SK-N-SH (cell line): ENCODE results near the gene SRRT. TPM values are rescaled to one million over a fixed set of nuclear protein-coding genes. Genes with fewer than 3 reads are reported as not detected.
"Not testable (repeated sequence)": the region's sequence is repeated elsewhere in the genome, so short reads cannot be mapped to it uniquely, and the experiment has no call there.

Source experiments
- CTCF ChIA-PET: fragments of 300-600, 350-600 bp; formaldehyde crosslinking; extraction: SDS; loops from one replicate; lab custom pipeline; 2021; lab: Yijun Ruan, JAX
- POLR2A ChIA-PET: fragments of 350-600 bp; sonication (Branson Sonifier 250); formaldehyde crosslinking; extraction: SDS; loops from one replicate; lab custom pipeline; 2020; ENCODE audit warnings: antibody characterized with exemption, inconsistent platforms; lab: Yijun Ruan, JAX
- DNase-seq: peaks from one replicate; pipeline ENCODE4 v3.0.0; 2012
- H2AFZ ChIP-seq: fragments of 200-600 bp; sonication (generic); 2 replicates; pipeline ENCODE4 v1.8.1; 2016; ENCODE audit warnings: antibody characterized with exemption, mild to moderate bottlenecking, low read depth
- H3F3A ChIP-seq: fragments of 200-600 bp; sonication (generic); replicated peaks from 2 replicates; pipeline ENCODE3; 2016; ENCODE audit warnings: antibody characterized with exemption, mild to moderate bottlenecking; ENCODE audit not compliant: insufficient read depth
- H3K27ac ChIP-seq, 2 experiments: fragments of 200-500 bp in 1 of 2; fragments of 200-600 bp in 1 of 2; sonication (Bioruptor generic) in 1 of 2; sonication (generic), shearing (Covaris generic) in 1 of 2; 2 replicates each; pipeline versions ENCODE4 v1.5.1 to v1.6.1; 2014 to 2016; ENCODE audit warnings: low read depth in 2 of 2, inconsistent platforms in 1 of 2, low read length in 1 of 2, mild to moderate bottlenecking in 1 of 2, mixed read lengths in 1 of 2
- H3K27me3 ChIP-seq: fragments of 200-600 bp; sonication (generic), shearing (Covaris generic); 2 replicates; pipeline ENCODE4 v1.6.1; 2016; ENCODE audit warnings: mixed run types; ENCODE audit not compliant: insufficient read depth
- H3K36me3 ChIP-seq, 2 experiments: fragments of 200-500 bp in 1 of 2; fragments of 200-600 bp in 1 of 2; sonication (Bioruptor generic) in 1 of 2; sonication (generic) in 1 of 2; replicated peaks in 1 of 2; 2 replicates each; pipeline versions ENCODE3 to v1.5.1; 2014 to 2016; ENCODE audit warnings: low read length in 1 of 2, mild to moderate bottlenecking in 1 of 2; ENCODE audit not compliant: insufficient read depth in 2 of 2, control insufficient read depth in 1 of 2
- H3K4me1 ChIP-seq, 2 experiments: fragments of 200-500 bp in 1 of 2; fragments of 200-600 bp in 1 of 2; sonication (Bioruptor generic) in 1 of 2; sonication (generic), shearing (Covaris generic) in 1 of 2; 2 replicates each; pipeline versions ENCODE4 v1.5.1 to v1.6.1; 2014 to 2016; ENCODE audit warnings: low read depth in 1 of 2, low read length in 1 of 2, mixed run types in 1 of 2; ENCODE audit not compliant: insufficient read depth in 2 of 2, control insufficient read depth in 1 of 2
- H3K4me2 ChIP-seq: fragments of 200-600 bp; sonication (generic), shearing (Covaris generic); 2 replicates; pipeline ENCODE4 v1.6.1; 2017; ENCODE audit warnings: mixed run types
- H3K4me3 ChIP-seq, 2 experiments: fragments of 200-500 bp in 1 of 2; fragments of 200-600 bp in 1 of 2; sonication (Bioruptor generic) in 1 of 2; sonication (generic), shearing (Covaris generic) in 1 of 2; 2 replicates each; pipeline versions ENCODE4 v1.5.1 to v1.8.1; 2014 to 2016; ENCODE audit warnings: low read depth in 2 of 2, inconsistent platforms in 1 of 2, low read length in 1 of 2, mild to moderate bottlenecking in 1 of 2, mixed read lengths in 1 of 2, moderate library complexity in 1 of 2
- H3K79me2 ChIP-seq: fragments of 200-600 bp; sonication (generic); 2 replicates; pipeline ENCODE4 v1.8.1; 2017; ENCODE audit warnings: mild to moderate bottlenecking; ENCODE audit not compliant: insufficient read depth
- H3K9ac ChIP-seq: fragments of 200-600 bp; sonication (generic); 2 replicates; pipeline ENCODE4 v1.6.1; 2017; ENCODE audit warnings: mixed run types
- H3K9me2 ChIP-seq: fragments of 200-600 bp; sonication (generic); 2 replicates; pipeline ENCODE4 v1.6.1; 2017; ENCODE audit warnings: mixed run types
- H3K9me3 ChIP-seq: fragments of 200-600 bp; sonication (generic); 2 replicates; pipeline ENCODE4 v1.6.1; 2017; ENCODE audit warnings: mixed run types, mild to moderate bottlenecking, moderate library complexity
- H4K20me1 ChIP-seq: fragments of 200-600 bp; sonication (generic); 2 replicates; pipeline ENCODE4 v1.6.1; 2017; ENCODE audit warnings: mild to moderate bottlenecking, mixed run types; ENCODE audit not compliant: insufficient read depth
- CHD2 ChIP-seq: fragments of 150-350 bp; IDR thresholded peaks from 2 replicates; pipeline ENCODE4 v1.6.1; 2018; ENCODE audit warnings: low read length; ENCODE audit not compliant: partially characterized antibody
- ELF1 ChIP-seq: IDR thresholded peaks from 2 replicates; pipeline ENCODE4 v1.4.0; 2012
- EZH2phosphoT487 ChIP-seq: fragments of 200-600 bp; sonication (generic); IDR thresholded peaks from 2 replicates; pipeline ENCODE4 v1.6.1; 2017; ENCODE audit warnings: low read depth, mixed run types, mild to moderate bottlenecking, antibody characterized with exemption, moderate library complexity, borderline replicate concordance
- FOSL2 ChIP-seq: IDR thresholded peaks from 2 replicates; pipeline ENCODE4 v1.4.0; 2012; ENCODE audit warnings: low read depth, mild to moderate bottlenecking, moderate library complexity, borderline replicate concordance
- FOXJ3 ChIP-seq: sonication (generic); formaldehyde crosslinking; IDR thresholded peaks from 2 replicates; pipeline ENCODE4 v1.5.1; 2020; ENCODE audit warnings: mild to moderate bottlenecking, missing genetic modification reagents
- JUND ChIP-seq: IDR thresholded peaks from 2 replicates; pipeline ENCODE4 v1.4.0; 2012
- MEF2A ChIP-seq: IDR thresholded peaks from 2 replicates; pipeline ENCODE4 v1.4.0; 2012; ENCODE audit warnings: low read depth, borderline replicate concordance
- MXI1 ChIP-seq: IDR thresholded peaks from 2 replicates; pipeline ENCODE4 v1.6.1; 2012; ENCODE audit warnings: mild to moderate bottlenecking, low read depth, low read length, improper control_type of control experiment
- NRF1 ChIP-seq: IDR thresholded peaks from 2 replicates; pipeline ENCODE4 v1.6.1; 2012; ENCODE audit warnings: low read depth, mild to moderate bottlenecking, low read length
- PBX3 ChIP-seq: IDR thresholded peaks from 2 replicates; pipeline ENCODE4; 2012
- RAD21 ChIP-seq: IDR thresholded peaks from 2 replicates; pipeline ENCODE4 v1.6.1; 2012; ENCODE audit warnings: mild to moderate bottlenecking, low read length
- RXRA ChIP-seq: IDR thresholded peaks from 2 replicates; pipeline ENCODE4 v1.4.0; 2012; ENCODE audit warnings: low read depth, mild to moderate bottlenecking, borderline replicate concordance
- SMC3 ChIP-seq: IDR thresholded peaks from 2 replicates; pipeline ENCODE4 v1.6.1; 2012; ENCODE audit warnings: low read depth, low read length, improper control_type of control experiment
- YY1 ChIP-seq: IDR thresholded peaks from 2 replicates; pipeline ENCODE4 v1.4.0; 2012; ENCODE audit warnings: low read depth, mild to moderate bottlenecking
- ZBTB33 ChIP-seq: IDR thresholded peaks from 2 replicates; pipeline ENCODE4 v1.4.0; 2012; ENCODE audit warnings: low read depth, borderline replicate concordance
- WGBS: methylation state at CpG from one replicate; pipeline ENCODE4 v1.1.6; 2017; ENCODE audit warnings: low lambda C conversion rate; 5-methylcytosine and 5-hydroxymethylcytosine counted together
- polyA plus RNA-seq, 3 experiments: library from polyadenylated mRNA; depleted of rRNA; stranded (reverse); fragments of >200 nt; gene quantifications; 2 replicates each; pipeline ENCODE4 v1.2.3, GENCODE V29; 2012
- TF ChIP-seq, protein P1 (sequence below): fragments of 200-600 bp; sonication (generic); IDR thresholded peaks from 2 replicates; pipeline ENCODE4 v1.6.1; 2017; ENCODE audit warnings: antibody characterized with exemption, mild to moderate bottlenecking, moderate library complexity

Gene SRRT
- polyA plus RNA-seq, 1 of the 3 experiments (the other 2 are of a cell fraction): 92.7 TPM

- Histone ChIP-seq H3K9ac (no peak overlapping the region), H3K4me2 (no peak overlapping the region), H3F3A (no peaks in the 10 kb centered on the region), H2AFZ (no peak overlapping the region), H3K79me2 (no peaks in the 10 kb centered on the region), H3K9me3 (no peaks in the 10 kb centered on the region), H3K4me3 (no peak overlapping the region), H3K27me3 (peaks cover 30% of the 10 kb centered on the region; the same call in 1 of the 2 replicates), H3K4me1 (no peaks in the 10 kb centered on the region), H3K36me3 (no peaks in the 10 kb centered on the region), H3K9me2 (no peaks in the 10 kb centered on the region), H3K27ac (no peak overlapping the region), H4K20me1 (no peaks in the 10 kb centered on the region)
- TF ChIP-seq SMC3 (no peak), RXRA (no peak), JUND (no peak), FOSL2 (no peak), NRF1 (no peak)
- ChIA-PET CTCF (interaction anchor here (0.8 to 2.3 kb wide), 2 partner anchors 20 to 156 kb away, joined by 3 to 5 read pairs; no protein-coding TSS in a partner anchor), POLR2A (no interaction called here)
- DNase-seq: no peak
These were observed 46.1 kb downstream of the SRRT start for GRCh38 chr7:100921039-100921438.

GRCh38 chr7:100923616-100924015 lies 48.7 kb downstream of the SRRT start:
- peaks cover 36% of the 10 kb centered on the region; the same call in 1 of the 2 replicates for H3K27me3 ChIP-seq
- DNase-seq, H3K9ac ChIP-seq, H3K9me2 ChIP-seq, H3K9me3 ChIP-seq, H3K79me2 ChIP-seq, H2AFZ ChIP-seq, H3K4me2 ChIP-seq, POLR2A ChIA-PET, H4K20me1 ChIP-seq, H3K36me3 ChIP-seq, CTCF ChIA-PET, H3F3A ChIP-seq, H3K4me3 ChIP-seq, H3K27ac ChIP-seq, H3K4me1 ChIP-seq: not testable (repeated sequence)
- 7% methylated on average over 4 of the region's 4 CpGs for WGBS

DNA sequence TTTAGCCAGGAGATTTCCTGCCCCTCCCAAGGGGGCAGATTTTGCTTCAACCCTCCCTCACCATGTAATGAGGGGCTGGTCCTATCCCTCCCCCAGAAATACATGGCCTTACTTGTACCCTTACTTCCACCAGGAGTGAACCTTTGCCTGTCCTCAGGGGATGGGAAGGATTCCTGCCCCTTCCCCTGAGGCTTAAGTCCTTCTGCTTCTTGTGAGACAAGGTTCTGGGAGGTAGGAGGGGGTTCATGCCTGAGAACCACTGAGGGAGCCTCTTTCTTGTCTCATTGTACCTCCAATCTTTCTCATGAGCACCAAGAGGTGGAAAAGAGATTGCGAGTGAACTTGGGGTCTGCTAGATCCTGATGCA lies 54.9 kb downstream of the SRRT start:
- H4K20me1 ChIP-seq: no peaks in the 10 kb centered on the region
- no peak overlapping the region for H3K4me3 ChIP-seq
- H2AFZ ChIP-seq: no peak overlapping the region
- ChIA-PET CTCF (interaction anchor here (1.4 to 1.8 kb wide), 2 partner anchors 35 to 129 kb away, joined by 5 to 6 read pairs; partner anchors contain the start of gene ACHE), POLR2A (interaction anchor here (0.6 kb wide), 1 partner anchor 736 kb away, joined by 4 read pairs; no protein-coding TSS in a partner anchor)
- H3K9ac ChIP-seq: no peak overlapping the region
- H3F3A ChIP-seq: no peaks in the 10 kb centered on the region
- H3K79me2 ChIP-seq: no peaks in the 10 kb centered on the region
- H3K9me3 ChIP-seq: peaks cover 3% of the 10 kb centered on the region; the same call in 1 of the 2 replicates
- no peaks in the 10 kb centered on the region for H3K9me2 ChIP-seq
- TF ChIP-seq, protein P1, sequence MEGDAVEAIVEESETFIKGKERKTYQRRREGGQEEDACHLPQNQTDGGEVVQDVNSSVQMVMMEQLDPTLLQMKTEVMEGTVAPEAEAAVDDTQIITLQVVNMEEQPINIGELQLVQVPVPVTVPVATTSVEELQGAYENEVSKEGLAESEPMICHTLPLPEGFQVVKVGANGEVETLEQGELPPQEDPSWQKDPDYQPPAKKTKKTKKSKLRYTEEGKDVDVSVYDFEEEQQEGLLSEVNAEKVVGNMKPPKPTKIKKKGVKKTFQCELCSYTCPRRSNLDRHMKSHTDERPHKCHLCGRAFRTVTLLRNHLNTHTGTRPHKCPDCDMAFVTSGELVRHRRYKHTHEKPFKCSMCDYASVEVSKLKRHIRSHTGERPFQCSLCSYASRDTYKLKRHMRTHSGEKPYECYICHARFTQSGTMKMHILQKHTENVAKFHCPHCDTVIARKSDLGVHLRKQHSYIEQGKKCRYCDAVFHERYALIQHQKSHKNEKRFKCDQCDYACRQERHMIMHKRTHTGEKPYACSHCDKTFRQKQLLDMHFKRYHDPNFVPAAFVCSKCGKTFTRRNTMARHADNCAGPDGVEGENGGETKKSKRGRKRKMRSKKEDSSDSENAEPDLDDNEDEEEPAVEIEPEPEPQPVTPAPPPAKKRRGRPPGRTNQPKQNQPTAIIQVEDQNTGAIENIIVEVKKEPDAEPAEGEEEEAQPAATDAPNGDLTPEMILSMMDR: no peak
- TF ChIP-seq RAD21: no peak
- TF ChIP-seq MXI1: no peak
- TF ChIP-seq PBX3: no peak
- TF ChIP-seq FOXJ3 (CRISPR knock-in tag): no peak
- TF ChIP-seq YY1: no peak
- no peak for TF ChIP-seq CHD2
- no peak for TF ChIP-seq MEF2A
- no peak for TF ChIP-seq FOSL2
- no peak for TF ChIP-seq SMC3
- no peak for TF ChIP-seq ZBTB33
- TF ChIP-seq EZH2phosphoT487: no peak
- TF ChIP-seq ELF1: no peak
- no peak for DNase-seq
- no peak overlapping the region for H3K4me2 ChIP-seq
- peaks cover 31% of the 10 kb centered on the region; the same call in 1 of the 2 replicates for H3K27me3 ChIP-seq
- no peak overlapping the region for H3K27ac ChIP-seq
- 8% methylated on average over 1 of the region's 1 CpG for WGBS
- no peaks in the 10 kb centered on the region for H3K4me1 ChIP-seq
- H3K36me3 ChIP-seq: no peaks in the 10 kb centered on the region
